GM12801 (cell line): Measurements from ENCODE around the gene PDE8B.

Experiments used
- CTCF ChIP-seq: IDR thresholded peaks from one replicate; pipeline ENCODE4 v1.5.1; 2011; ENCODE audit warnings: control low read depth; ENCODE audit not compliant: insufficient read length; ENCODE audit errors: extremely low read depth

PDE8B gene

GRCh38 chr5:77369566-77369965 is 159.1 kb downstream of the PDE8B start:
- no peak for TF ChIP-seq CTCF

GRCh38 chr5:77374686-77375085 is 164.2 kb downstream of the PDE8B start:
- TF ChIP-seq CTCF: no peak

- TF ChIP-seq CTCF: no peak
Observed at GRCh38 chr5:77376609-77377300, 166.3 kb downstream of the PDE8B start.

GRCh38 chr5:77379558-77380061 is 169.1 kb downstream of the PDE8B start:
- TF ChIP-seq CTCF: no peak

GRCh38 chr5:77380636-77381035 is 170.2 kb downstream of the PDE8B start:
- TF ChIP-seq CTCF: no peak

GRCh38 chr5:77389746-77390145 is 179.3 kb downstream of the PDE8B start:
- TF ChIP-seq CTCF: no peak

GRCh38 chr5:77390221-77390620 is 179.7 kb downstream of the PDE8B start:
- TF ChIP-seq CTCF: no peak

GRCh38 chr5:77390795-77391194 is 180.3 kb downstream of the PDE8B start:
- no peak for TF ChIP-seq CTCF
